Mesothelial cell of epicardium (in vitro differentiated cells): Measurements from ENCODE around the gene SACM1L. TPM values are rescaled to one million over a fixed set of nuclear protein-coding genes. Genes with fewer than 3 reads are reported as not detected.

ENCODE experiments used
- DNase-seq, 2 experiments: peaks; one replicate each; pipeline ENCODE4 v3.0.0; 2021; ENCODE audit warnings: low spot score in 2 of 2; ENCODE audit not compliant: unreplicated experiment in 2 of 2
- H3K27ac Mint-ChIP-seq: 2 replicates; pipeline ENCODE4 v1.8.0; 2021; ENCODE audit warnings: mixed read lengths
- H3K27me3 Mint-ChIP-seq: 2 replicates; pipeline ENCODE4 v1.8.0; 2021; ENCODE audit warnings: low read depth, mixed read lengths
- H3K36me3 Mint-ChIP-seq: 2 replicates; pipeline ENCODE4 v1.8.0; 2021; ENCODE audit warnings: mixed read lengths
- H3K4me1 Mint-ChIP-seq: 2 replicates; pipeline ENCODE4 v1.8.0; 2021; ENCODE audit warnings: mixed read lengths
- H3K4me3 Mint-ChIP-seq: 2 replicates; pipeline ENCODE4 v1.8.0; 2021; ENCODE audit warnings: mild to moderate bottlenecking, moderate library complexity, mixed read lengths
- H3K9me3 Mint-ChIP-seq: 2 replicates; pipeline ENCODE4 v1.8.0; 2021; ENCODE audit warnings: mixed read lengths
- CTCF ChIP-seq: fragments of 200-600 bp; sonication (generic); IDR thresholded peaks from one replicate; pipeline ENCODE4 v1.5.0; 2021; ENCODE audit warnings: antibody characterized with exemption; ENCODE audit not compliant: unreplicated experiment
- total RNA-seq: library from RNA; stranded (reverse); gene quantifications from 3 replicates; pipeline ENCODE4 v1.2.1, GENCODE V29; 2021

Gene SACM1L
- total RNA-seq, 1 donor from 2014 or later = 51.8 TPM

GRCh38 chr3:45778761-45779201 lies 89.6 kb downstream of the SACM1L start:
- no peak for DNase-seq

DNA sequence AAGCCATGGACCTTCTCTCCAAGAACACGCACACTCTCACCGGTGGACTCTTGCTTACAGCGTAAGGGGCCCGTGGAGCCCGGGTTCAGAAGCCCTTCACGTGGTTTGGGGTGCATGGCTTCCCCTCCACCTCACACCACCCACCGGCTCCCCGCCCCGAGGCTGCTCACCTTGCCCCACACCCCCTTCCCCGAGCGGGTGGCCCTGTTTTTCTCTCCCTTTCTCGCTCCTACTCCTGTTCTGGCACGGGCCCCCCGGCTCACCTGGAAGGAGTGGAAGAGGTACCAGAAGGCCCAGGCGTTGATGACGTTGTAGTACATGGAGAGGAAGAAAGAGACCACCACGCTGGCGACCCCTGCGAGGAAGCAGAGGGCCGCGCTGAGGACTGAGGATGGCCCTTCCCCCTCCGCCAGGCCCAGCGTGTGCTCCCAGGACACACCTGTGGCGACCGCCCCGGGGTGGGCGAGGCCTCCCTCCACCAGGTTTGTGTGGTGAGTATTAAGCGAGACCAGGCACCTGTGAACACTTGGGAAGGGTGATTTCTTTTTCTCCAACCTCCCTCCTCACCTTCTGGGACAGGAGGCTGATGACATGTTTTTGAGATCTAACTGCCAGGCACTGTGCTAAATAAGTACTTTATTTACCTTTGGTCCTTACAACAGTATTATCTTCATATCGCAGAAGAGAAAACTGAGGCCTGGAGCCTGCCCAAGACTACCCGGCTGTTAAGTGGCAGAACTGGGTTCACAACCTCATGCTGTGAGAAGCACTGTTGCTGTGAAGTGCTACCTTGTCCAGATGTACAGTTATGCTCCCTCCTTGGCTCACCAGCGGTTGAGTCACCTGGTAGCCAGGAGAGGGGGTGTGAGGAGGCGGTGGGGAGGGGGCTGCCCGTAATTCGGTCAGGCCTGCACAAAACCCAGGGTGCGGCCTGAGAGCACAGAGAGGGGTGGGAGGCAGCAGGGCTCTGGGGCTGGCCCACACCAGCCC lies 90.8 kb downstream of the SACM1L start:
- peak in 1 of 2 experiments; percentile 16 for DNase-seq
- TF ChIP-seq CTCF = no peak
- H3K36me3 Mint-ChIP-seq = no peaks in the 10 kb centered on the region
- H3K4me1 Mint-ChIP-seq = no peaks in the 10 kb centered on the region
- H3K4me3 Mint-ChIP-seq = no peak overlapping the region
- no peak overlapping the region for H3K27ac Mint-ChIP-seq
- H3K9me3 Mint-ChIP-seq = peaks cover 8% of the 10 kb centered on the region
- peaks cover 23% of the 10 kb centered on the region for H3K27me3 Mint-ChIP-seq

More at GRCh38 chr3:45778761-45779201, 89.6 kb downstream of the SACM1L start:
- Mint-ChIP-seq H3K27me3 (peaks cover 25% of the 10 kb centered on the region), H3K4me3 (no peak overlapping the region), H3K36me3 (no peaks in the 10 kb centered on the region), H3K27ac (no peak overlapping the region), H3K9me3 (no peaks in the 10 kb centered on the region), H3K4me1 (peaks cover 3% of the 10 kb centered on the region)
- no peak for TF ChIP-seq CTCF

DNA sequence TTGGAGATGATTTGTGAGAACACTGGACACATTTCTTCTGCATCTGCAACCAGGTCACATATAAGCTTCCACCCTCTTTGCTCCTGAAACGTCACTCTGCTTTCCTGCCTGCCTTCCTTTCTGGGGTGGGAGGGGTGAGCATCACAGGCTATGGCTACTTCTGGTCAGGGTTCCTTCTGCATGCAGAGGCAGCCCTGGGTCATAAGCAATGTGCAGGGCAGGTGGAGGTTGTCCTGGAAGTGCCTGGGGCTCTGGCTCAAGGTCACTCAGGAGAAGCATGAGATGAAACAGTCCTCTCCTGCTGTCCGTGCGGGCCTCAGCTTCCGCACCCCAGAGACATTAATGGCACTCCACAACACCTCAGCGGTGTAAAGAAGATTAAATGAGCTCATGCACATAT lies 92.1 kb downstream of the SACM1L start:
- DNase-seq = peak in 1 of 2 experiments; percentile 7
- no peaks in the 10 kb centered on the region for H3K36me3 Mint-ChIP-seq
- TF ChIP-seq CTCF = no peak
- no peak overlapping the region for H3K4me3 Mint-ChIP-seq
- no peaks in the 10 kb centered on the region for H3K4me1 Mint-ChIP-seq
- H3K27ac Mint-ChIP-seq = no peak overlapping the region
- H3K27me3 Mint-ChIP-seq = peaks cover 15% of the 10 kb centered on the region
- H3K9me3 Mint-ChIP-seq = peaks cover 8% of the 10 kb centered on the region

GRCh38 chr3:45781841-45782240 lies 92.6 kb downstream of the SACM1L start:
- peaks cover 14% of the 10 kb centered on the region for H3K27me3 Mint-ChIP-seq
- H3K27ac Mint-ChIP-seq = no peak overlapping the region
- H3K36me3 Mint-ChIP-seq = no peaks in the 10 kb centered on the region
- DNase-seq = peak in 1 of 2 experiments; percentile 29
- no peak overlapping the region for H3K4me3 Mint-ChIP-seq
- no peak for TF ChIP-seq CTCF
- peaks cover 8% of the 10 kb centered on the region for H3K9me3 Mint-ChIP-seq
- H3K4me1 Mint-ChIP-seq = no peaks in the 10 kb centered on the region

DNA sequence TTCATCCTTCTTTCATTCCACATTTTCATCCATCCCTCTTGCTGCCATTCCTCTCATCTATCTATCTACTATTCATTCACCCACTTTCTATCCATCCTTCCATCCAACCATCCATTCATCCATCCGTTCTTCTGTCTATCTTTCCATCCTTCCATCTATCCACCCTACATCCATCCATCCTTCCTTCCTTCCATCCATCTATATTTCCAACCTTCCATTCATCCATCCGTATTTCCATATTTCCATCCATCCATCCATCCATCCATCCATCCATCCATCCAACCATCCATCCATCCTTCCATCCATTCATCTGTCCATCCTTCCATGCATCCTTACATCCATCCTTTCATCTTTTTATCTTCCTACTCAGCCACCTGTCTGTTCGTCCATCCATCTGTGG lies 93.2 kb downstream of the SACM1L start:
- TF ChIP-seq CTCF = no peak
- Mint-ChIP-seq H3K27me3 (peaks cover 18% of the 10 kb centered on the region), H3K9me3 (peaks cover 8% of the 10 kb centered on the region), H3K4me1 (no peaks in the 10 kb centered on the region), H3K27ac (no peak overlapping the region), H3K4me3 (no peak overlapping the region), H3K36me3 (no peaks in the 10 kb centered on the region)
- DNase-seq = no peak
